HEK293T (cell line): ENCODE measurements around the gene AAR2.

Experiments
- BHLHE40 ChIP-seq: fragments of 450-650 bp; IDR thresholded peaks from 2 replicates; pipeline ENCODE4 v1.6.1; 2016; ENCODE audit warnings: mild to moderate bottlenecking, moderate library complexity, borderline replicate concordance
- FOXA1 ChIP-seq: fragments of 450-650 bp; IDR thresholded peaks from 2 replicates; pipeline ENCODE4 v1.6.1; 2016; ENCODE audit warnings: mild to moderate bottlenecking
- FOXK2 ChIP-seq: fragments of 450-650 bp; IDR thresholded peaks from 2 replicates; pipeline ENCODE4 v1.6.1; 2016; ENCODE audit warnings: mild to moderate bottlenecking
- HDGF ChIP-seq: fragments of 450-650 bp; IDR thresholded peaks from 2 replicates; pipeline ENCODE4 v1.6.1; 2017; ENCODE audit warnings: antibody characterized with exemption, borderline replicate concordance

- no peak for TF ChIP-seq BHLHE40
- no peak for TF ChIP-seq FOXK2
- no peak for TF ChIP-seq FOXA1
- no peak for TF ChIP-seq HDGF
Measured at GRCh38 chr20:36237477-36237876, 1.2 kb downstream of the AAR2 start.
